GM03348 (cell line): ENCODE data around the gene RFTN2.

Experiments used
- DNase-seq: peaks from one replicate; pipeline ENCODE4 v3.0.0; 2012; ENCODE audit warnings: low spot score

RFTN2 gene

GRCh38 chr2:197543206-197543605, 132.2 kb downstream of the RFTN2 start:
- no peak for DNase-seq

DNA sequence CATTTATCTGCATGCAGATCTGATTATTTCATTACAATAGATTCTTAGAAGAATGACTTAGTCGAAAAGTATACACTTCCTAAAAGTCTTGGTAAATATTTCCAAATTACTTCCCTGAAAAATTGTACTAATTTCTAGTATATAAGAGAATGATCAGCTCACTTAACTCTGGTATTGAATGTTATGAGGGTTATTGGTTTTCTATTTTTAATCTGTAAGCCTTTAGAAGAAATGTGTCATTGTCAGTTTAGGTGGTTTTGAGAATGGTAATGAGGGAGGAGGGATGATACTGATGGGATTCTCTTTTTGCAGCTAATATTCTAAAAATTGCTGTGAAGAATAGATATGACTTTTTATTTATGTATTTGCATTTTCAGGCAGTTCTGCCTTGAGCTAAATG, 135.7 kb downstream of the RFTN2 start:
- no peak for DNase-seq

DNA sequence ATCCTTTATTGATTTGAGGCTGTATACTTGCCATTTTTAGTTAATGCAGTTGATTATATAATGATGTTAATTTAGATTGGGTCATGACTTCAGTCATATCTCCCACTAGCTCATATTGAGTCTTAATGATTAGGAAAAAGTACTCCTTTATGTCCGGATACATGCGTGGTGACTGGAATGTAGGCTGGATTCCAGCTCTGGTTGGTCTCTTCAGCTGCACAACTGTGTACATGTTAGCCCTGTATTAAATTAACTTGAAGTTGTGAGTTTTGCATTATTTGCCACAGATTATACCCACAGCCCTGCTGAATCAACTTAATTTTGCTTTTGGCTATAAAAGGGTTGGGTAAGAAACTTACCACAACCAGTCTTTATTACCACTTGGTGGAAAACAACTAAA, 137.0 kb downstream of the RFTN2 start:
- no peak for DNase-seq
